Activated T-cell treated with anti-CD3 and anti-CD28 coated beads for 24 hours (primary cell): ENCODE measurements around the gene NAPSA.

Experiments used
- DNase-seq: peaks from one replicate; pipeline ENCODE4 v3.0.0-alpha.2; 2020; ENCODE audit warnings: low read depth

The NAPSA gene

DNA sequence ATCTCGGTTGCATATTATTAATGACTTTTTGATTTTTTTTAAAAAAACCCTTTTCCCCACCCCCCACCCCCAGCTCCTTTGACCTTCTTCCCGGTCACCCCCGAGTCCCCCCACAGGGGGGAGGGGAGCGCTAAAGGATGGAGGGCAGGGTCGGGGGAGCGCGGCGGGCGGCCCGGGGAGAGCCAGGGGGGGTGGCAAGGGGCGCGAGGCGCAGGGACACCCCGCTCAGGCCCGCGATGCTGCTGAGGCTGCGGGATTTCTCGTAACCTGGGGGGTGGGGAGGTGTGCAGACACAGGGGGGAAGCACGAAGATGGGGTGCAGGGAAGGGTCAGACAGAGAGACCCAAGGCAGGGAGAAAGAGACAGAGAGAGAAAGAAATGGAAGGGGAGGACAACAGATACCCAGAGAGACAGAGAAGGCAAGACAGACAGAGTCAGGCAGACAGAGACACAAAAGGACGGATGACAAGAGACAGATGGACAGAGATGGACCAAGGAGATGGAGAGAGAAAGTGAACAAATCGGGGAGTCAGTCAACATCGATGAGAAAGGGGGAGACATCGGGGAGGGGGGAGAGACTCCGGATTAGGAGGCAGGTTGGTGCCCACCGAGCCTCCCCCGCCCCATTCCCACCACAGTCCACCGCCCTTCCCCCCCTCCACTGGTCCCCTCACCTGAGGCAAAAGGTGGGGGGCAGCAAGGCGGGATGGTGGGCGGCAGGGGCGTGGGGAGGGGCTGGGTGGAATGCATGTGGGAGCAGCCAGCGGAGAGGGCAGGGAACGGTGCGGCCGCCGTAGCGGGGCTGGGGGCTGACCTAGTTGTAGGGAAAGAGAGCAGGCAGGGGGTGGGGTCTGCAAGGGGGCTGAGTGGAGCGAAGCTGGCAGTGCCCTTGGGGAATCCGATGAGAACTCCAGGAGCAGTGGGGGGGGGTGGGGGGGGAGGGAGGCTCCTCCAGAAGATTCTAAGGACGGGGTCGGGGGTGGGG lies 50.4 kb downstream of the NAPSA start:
- DNase-seq: no peak

DNA sequence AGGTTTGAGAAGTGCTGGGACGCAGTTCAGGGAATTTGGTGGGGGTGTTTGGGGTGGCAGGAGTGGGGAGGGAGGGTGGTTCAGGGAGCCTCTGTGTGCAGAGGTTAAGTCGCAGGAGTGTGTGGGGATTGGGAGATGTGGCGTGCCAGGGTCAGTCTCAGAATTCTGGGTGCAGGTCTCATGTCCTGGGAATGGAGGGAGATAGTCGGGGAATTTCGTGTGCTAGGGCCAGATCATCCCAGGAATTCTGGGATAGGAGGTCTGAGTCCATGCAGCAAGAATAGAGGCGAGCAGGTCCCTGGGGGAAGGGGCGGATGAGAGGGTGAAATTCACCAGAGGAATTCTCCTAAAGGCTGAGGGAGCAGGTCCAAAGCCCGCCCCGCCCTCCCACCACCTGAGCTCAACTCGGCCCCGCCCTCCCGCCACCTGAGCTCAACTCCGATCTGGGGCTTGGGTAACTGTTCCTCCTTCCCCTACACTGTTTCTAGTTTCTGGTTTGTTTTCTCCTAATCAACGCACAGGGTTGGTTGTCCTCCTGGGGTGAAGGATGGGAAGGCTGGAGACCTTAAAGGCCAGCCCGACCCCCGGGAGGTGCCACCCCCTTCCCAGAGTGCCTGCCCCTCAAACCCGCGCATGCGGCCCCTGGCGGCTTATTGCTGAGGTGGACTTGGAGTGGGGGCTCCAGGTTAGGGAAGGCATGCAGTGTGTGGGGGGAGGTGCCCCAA lies 51.5 kb downstream of the NAPSA start:
- DNase-seq: no peak

DNA sequence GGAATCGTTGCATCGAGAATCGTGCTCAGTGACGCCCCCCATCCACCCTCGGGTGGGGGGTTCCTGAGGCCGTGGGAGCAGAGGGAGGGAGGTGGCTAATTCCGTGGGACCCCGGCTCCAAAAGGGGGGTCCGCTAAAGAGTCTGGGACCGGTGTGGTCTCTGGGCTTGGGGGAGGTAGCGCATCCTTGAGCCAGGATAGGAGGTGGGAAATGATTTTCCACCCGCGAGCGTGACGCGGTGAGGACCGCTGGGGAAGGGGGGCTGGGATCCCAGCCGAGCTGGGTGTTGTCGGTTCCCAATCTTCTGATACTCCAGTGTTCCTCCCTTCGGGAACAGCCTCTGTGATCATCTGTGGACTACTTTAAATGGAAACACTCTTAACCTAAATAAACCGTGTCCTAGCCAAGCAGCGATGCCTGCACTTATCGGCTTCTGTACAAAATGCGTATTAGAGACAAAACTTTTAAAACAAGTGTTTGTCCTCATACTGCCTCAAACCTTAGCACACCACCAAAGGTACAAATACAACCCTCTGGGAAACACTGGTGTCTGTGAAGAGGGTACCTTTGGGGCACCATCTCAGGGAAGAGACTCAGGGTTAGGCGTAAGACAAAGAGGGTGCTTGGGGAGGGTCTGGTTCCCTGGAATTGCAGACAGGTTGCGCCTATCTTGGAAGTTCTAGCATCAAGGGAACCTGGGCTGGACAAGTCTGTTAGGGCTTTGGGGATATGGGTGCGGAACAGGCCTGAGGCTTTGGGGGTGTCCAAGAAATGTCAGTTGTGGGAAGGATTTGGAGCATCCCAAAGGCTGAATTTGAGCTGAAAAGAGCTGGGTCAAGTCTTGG lies 52.2 kb downstream of the NAPSA start:
- no peak for DNase-seq

DNA sequence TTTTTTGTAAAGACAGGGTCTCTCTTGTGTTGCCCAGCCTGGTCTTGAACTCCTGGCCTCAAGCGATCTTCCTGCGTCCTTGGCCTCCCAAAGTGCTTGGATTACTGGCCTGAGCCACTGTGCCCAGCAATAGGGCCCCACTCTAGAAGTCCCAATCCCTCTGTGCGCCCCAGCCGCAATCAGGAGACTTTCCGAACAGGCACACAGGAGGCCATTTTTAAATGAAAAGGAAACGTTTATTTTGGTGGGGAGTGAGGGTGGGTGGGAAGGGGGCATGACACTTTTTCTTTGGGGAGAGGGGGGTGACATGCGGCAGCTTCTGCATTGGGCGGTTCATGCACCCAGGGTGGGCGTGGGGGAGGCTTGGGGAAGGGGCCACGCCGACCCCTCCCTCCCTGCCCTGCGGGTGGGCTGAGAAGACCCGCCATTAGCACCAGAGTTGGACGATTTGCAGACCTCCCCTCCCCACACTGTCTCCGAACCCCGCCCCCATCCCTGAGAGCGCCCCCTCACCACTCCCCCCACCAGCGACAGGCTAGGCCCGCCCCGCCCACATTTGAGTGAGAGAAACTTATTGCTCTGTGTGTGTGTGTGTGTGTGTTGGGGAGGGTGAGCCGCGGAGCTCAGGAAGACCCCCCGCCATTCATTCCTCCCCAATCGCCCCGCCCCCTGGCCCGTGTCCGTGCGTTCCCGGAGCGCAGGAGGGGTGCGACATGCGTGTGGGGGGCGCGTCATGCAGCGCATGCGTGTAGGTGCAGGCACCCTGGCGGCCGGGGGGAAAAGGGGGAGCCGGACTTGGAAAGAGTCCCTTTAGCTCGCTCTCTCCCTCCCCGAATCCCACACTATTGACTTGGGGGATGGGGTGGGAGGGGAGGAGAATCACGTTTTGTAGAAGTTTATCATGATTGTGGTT lies 53.5 kb downstream of the NAPSA start:
- DNase-seq: no peak

DNA sequence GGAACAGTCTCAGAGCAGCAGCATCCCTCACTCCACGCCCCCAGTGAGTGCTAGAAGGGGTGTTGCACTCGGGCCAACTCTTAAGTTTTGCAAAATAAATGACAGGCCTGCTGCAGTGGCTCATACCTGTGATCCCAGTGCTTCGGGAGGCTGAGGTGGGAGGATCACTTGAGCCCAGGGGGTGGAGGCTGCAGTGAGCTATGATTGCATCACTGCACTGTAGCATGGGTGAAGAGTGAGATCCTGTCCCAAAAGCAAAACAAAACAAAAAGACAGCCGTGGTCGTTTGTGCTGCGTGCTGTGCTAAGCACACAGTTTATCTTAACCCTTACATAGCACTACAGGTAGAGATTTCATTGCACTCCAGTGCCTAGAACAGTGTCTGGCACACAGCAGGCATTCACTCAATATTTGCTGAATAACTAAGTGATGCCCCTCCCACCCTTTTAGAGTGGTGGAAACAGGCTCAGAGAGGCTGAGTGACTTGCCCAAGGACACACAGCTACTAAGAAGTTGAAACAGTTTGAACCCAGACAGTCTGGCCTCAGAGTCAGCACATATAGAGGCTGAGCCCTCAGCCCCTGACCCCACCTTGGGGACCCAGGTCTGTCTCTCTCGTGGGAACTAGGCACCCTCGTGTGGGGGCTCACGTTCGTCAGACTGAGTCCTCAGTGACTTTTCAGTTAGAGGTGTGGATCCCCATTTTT lies 54.5 kb downstream of the NAPSA start:
- no peak for DNase-seq

DNA sequence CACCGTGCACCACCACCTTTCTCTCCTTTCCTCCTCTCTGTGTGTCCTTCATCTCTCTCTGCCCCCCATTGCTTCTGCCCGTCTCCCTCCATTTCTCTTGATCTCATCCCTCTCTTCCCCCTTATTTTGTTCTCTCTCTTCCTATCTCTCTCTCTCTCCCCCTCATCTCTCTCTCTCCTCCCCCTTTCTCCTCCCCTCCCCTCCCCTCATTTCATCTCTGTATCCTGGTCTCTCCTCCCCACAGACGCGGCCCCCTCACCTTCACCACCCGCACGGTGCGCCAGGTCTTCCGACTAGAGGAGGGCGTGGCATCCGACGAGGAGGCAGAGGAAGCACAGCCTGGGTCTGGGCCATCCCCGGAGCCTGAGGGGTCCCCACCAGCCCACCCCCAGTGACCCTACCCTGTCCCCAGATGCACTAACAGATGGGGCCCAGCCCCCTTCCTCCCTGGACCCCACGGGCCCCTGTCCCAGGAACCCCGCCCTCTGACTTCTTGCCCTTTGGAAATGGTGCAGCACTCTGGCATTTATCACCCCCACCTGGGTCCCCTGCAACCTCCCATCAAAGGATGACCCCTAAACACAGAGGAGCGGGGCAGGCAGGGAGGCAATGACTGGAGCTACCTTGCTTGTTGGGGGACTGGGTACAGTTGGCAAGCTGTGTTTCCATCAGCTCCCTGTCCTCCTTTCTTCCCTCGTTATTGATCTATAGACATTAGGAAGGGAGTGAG lies 55.9 kb downstream of the NAPSA start:
- DNase-seq: no peak

DNA sequence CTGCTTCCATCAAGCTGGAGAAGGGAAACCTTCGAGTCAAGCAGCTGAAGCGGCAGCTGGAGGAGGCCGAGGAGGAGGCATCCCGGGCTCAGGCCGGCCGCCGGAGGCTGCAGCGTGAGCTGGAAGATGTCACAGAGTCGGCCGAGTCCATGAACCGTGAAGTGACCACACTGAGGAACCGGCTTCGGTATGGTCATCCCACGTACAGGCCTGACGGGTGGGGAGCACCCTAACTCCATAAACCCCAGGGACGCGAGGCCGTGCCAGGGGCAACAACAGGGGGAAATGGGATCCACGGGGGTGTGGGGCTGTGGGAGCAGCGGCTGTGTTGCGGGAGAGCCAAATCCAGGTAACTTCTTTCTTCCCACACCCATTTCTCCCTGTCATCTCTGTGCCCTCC lies 56.4 kb downstream of the NAPSA start:
- no peak for DNase-seq
